OCI-LY3 (cell line): ENCODE results near the gene SEZ6L.

Experiments used
- H2AFZ ChIP-seq: fragments of 200-600, 300-600 bp; shearing (Covaris generic); 2 replicates; pipeline ENCODE4 v1.6.0; 2014; ENCODE audit warnings: antibody characterized with exemption, low read depth, low read length
- H3K27ac ChIP-seq: fragments of 200-600, 300-600 bp; sonication (generic); 2 replicates; pipeline ENCODE4 v1.5.1; 2014; ENCODE audit warnings: mild to moderate bottlenecking, low read length, moderate library complexity, mixed read lengths
- H3K27me3 ChIP-seq: fragments of 200-600, 300-600 bp; sonication (generic); 2 replicates; pipeline ENCODE4 v1.6.1; 2014; ENCODE audit warnings: low read depth, low read length, mixed read lengths
- H3K36me3 ChIP-seq: fragments of 200-600, 300-600 bp; sonication (generic); replicated peaks from 2 replicates; pipeline ENCODE3; 2014; ENCODE audit warnings: low read depth, low read length, mixed read lengths
- H3K4me1 ChIP-seq: fragments of 300-600, 200-600 bp; sonication (generic); 2 replicates; pipeline ENCODE4 v1.6.1; 2014; ENCODE audit warnings: low read length, mixed read lengths
- H3K4me2 ChIP-seq: fragments of 200-600, 300-600 bp; sonication (generic); 2 replicates; pipeline ENCODE4 v1.6.1; 2014; ENCODE audit warnings: low read length, mixed read lengths
- H3K4me3 ChIP-seq: fragments of 300-600, 200-600 bp; sonication (generic); 2 replicates; pipeline ENCODE4 v1.5.1; 2014; ENCODE audit warnings: antibody characterized with exemption, mild to moderate bottlenecking, low read length, moderate library complexity
- H3K79me2 ChIP-seq: fragments of 300-600, 200-600 bp; shearing (Covaris generic); 2 replicates; pipeline ENCODE4 v1.6.1; 2014; ENCODE audit warnings: mild to moderate bottlenecking, low read length, mixed read lengths
- H3K9ac ChIP-seq: fragments of 300-600, 200-600 bp; shearing (Covaris generic); 2 replicates; pipeline ENCODE4 v1.6.0; 2014; ENCODE audit warnings: mild to moderate bottlenecking, low read length, moderate library complexity
- H3K9me3 ChIP-seq: fragments of 200-600, 300-600 bp; shearing (Covaris generic); 2 replicates; pipeline ENCODE4 v1.6.1; 2014; ENCODE audit warnings: low read length, mixed read lengths; ENCODE audit not compliant: insufficient read depth
- H4K20me1 ChIP-seq: fragments of 200-600, 300-600 bp; sonication (generic); 2 replicates; pipeline ENCODE4 v1.6.1; 2016; ENCODE audit warnings: low read length, mixed read lengths; ENCODE audit not compliant: insufficient read depth
- CTCF ChIP-seq: fragments of 200-600, 300-600 bp; sonication (generic); IDR thresholded peaks from 2 replicates; pipeline ENCODE4 v1.5.1; 2014; ENCODE audit warnings: antibody characterized with exemption, low read length, low read depth
- EZH2phosphoT487 ChIP-seq: fragments of 200-600 bp; shearing (Covaris generic); IDR thresholded peaks from 2 replicates; pipeline ENCODE4 v1.6.1; 2018; ENCODE audit warnings: antibody characterized with exemption, mixed run types, low read depth

Gene SEZ6L

GRCh38 chr22:26409719-26410335 is 240.6 kb downstream of the SEZ6L start:
- Histone ChIP-seq H3K9ac (no peak overlapping the region), H2AFZ (no peak overlapping the region), H3K4me2 (no peak overlapping the region), H3K27me3 (peaks cover 21% of the 10 kb centered on the region), H3K27ac (no peak overlapping the region), H4K20me1 (no peaks in the 10 kb centered on the region), H3K36me3 (no peaks in the 10 kb centered on the region), H3K9me3 (no peaks in the 10 kb centered on the region), H3K4me3 (no peak overlapping the region), H3K79me2 (no peaks in the 10 kb centered on the region), H3K4me1 (peaks cover 19% of the 10 kb centered on the region)
- TF ChIP-seq EZH2phosphoT487 (no peak), CTCF (no peak)

GRCh38 chr22:26410386-26410785 is 241.1 kb downstream of the SEZ6L start:
- Histone ChIP-seq H3K4me3 (no peak overlapping the region), H3K9ac (no peak overlapping the region), H4K20me1 (no peaks in the 10 kb centered on the region), H3K36me3 (no peaks in the 10 kb centered on the region), H3K4me2 (no peak overlapping the region), H3K9me3 (no peaks in the 10 kb centered on the region), H3K4me1 (peaks cover 15% of the 10 kb centered on the region), H3K27me3 (peaks cover 22% of the 10 kb centered on the region), H3K79me2 (no peaks in the 10 kb centered on the region), H3K27ac (no peak overlapping the region), H2AFZ (no peak overlapping the region)
- TF ChIP-seq CTCF, result no peak
- no peak for TF ChIP-seq EZH2phosphoT487

GRCh38 chr22:26414347-26414746 is 245.1 kb downstream of the SEZ6L start:
- Histone ChIP-seq H3K9ac (no peak overlapping the region), H3K9me3 (no peaks in the 10 kb centered on the region), H3K79me2 (no peaks in the 10 kb centered on the region), H3K4me1 (peaks cover 17% of the 10 kb centered on the region), H3K4me3 (no peak overlapping the region), H2AFZ (peak overlapping the region; percentile 51), H3K36me3 (no peaks in the 10 kb centered on the region), H3K4me2 (peak overlapping the region; percentile 32), H4K20me1 (no peaks in the 10 kb centered on the region), H3K27ac (no peak overlapping the region), H3K27me3 (peaks cover 51% of the 10 kb centered on the region)
- TF ChIP-seq CTCF, result no peak
- TF ChIP-seq EZH2phosphoT487, result no peak

- Histone ChIP-seq H3K4me1 (peaks cover 17% of the 10 kb centered on the region), H3K27me3 (peaks cover 50% of the 10 kb centered on the region)
- TF ChIP-seq EZH2phosphoT487 (no peak), CTCF (no peak)
These were observed 247.0 kb downstream of the SEZ6L start for GRCh38 chr22:26416256-26416655.

More at GRCh38 chr22:26416256-26416655, 247.0 kb downstream of the SEZ6L start:
- no peaks in the 10 kb centered on the region for H3K9me3 ChIP-seq
- H3K27ac ChIP-seq, result no peak overlapping the region
- no peak overlapping the region for H3K4me2 ChIP-seq
- H4K20me1 ChIP-seq, result no peaks in the 10 kb centered on the region
- H3K9ac ChIP-seq, result no peak overlapping the region
- no peak overlapping the region for H3K4me3 ChIP-seq
- H3K36me3 ChIP-seq, result no peaks in the 10 kb centered on the region
- no peaks in the 10 kb centered on the region for H3K79me2 ChIP-seq
- H2AFZ ChIP-seq, result no peak overlapping the region
